ENCODE measurements around the gene C6orf132. TPM values are rescaled to one million over a fixed set of nuclear protein-coding genes. Genes with fewer than 3 reads are reported as not detected.

C6orf132 gene
- total and polyA plus RNA-seq, 10 of the 15 experiments (the other 5 are each of a cell fraction or from before 2014, with no cell fraction given): 0.04 to 0.05 TPM; not detected in 8

DNA sequence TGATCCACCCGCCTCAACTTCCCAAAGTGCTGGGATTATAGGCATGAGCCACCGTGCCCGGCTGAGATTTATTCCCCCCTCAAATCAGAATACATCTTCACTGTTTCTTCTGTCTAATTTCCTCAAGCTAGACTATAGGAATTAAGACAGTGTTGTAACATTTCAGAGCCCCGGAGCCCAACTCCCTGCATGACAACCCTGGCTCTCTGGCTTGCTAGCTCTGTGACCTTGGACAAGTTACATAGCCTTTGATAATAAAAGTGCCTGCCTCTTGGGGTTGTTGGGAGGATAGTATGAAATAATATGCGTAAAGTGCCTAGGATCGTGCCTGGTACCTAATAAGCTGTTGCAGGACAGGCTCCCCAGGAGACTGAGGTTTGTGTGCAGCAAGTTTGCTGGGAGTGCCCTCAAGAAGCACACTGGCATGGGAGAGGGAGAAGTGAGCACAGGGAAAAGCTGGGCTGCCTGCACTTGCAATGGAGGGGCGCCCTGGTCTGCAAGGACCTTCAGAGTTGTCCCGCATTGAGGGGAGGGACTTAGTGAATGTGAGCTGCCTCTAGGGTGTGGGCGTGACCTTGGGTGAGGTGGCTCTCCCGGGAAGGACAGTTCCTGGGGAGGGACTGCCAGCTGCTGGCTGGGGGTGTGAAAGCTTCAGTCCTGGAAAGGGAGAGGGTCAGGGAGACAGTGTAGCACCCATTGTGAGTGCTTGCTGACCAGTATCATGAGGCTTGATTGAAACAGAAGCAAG is 48.7 kb downstream of the C6orf132 start:
- Histone ChIP-seq H3K27ac (ENCODE audit: control insufficient read depth, insufficient read depth) (no peak overlapping the region), H3K36me3 (ENCODE audit: control insufficient read depth in 2 of 2, insufficient read depth in 2 of 2, low read length in 1 of 2) (no peaks in the 10 kb centered on the region), H3K9ac (ENCODE audit: control insufficient read depth, insufficient read depth, low read length) (no peak overlapping the region), H3K79me2 (ENCODE audit: control insufficient read depth, insufficient read depth, low read length) (no peaks in the 10 kb centered on the region), H3K27me3 (replicated peaks in 1 of 2; ENCODE audit: control insufficient read depth in 2 of 2, insufficient read depth in 2 of 2, low read length in 1 of 2) (no peaks in the 10 kb centered on the region; a peak in 1 of 4 replicates), H3K9me3 (replicated peaks; ENCODE audit: control insufficient read depth, insufficient read depth, low read length) (no peaks in the 10 kb centered on the region), H4K20me1 (ENCODE audit: control insufficient read depth, insufficient read depth) (no peaks in the 10 kb centered on the region), H3K4me2 (ENCODE audit: control insufficient read depth, insufficient read depth) (no peak overlapping the region), H3K4me3 (no peak overlapping the region), H2AFZ (ENCODE audit: control insufficient read depth, low read depth, low read length) (no peak overlapping the region), H3K4me1 (ENCODE audit: control insufficient read depth, insufficient read depth, low read length) (no peaks in the 10 kb centered on the region)
- in situ Hi-C loops (cut with MboI) (no loop called here), intact Hi-C loops (cut with micrococcal nuclease; ENCODE audit: unreplicated experiment) (no loop called here)
- CTCF ChIA-PET: interaction anchor here (3.9 kb wide), 1 partner anchor 10 kb away, joined by 21 read pairs; no protein-coding TSS in a partner anchor
- 72% methylated on average over 10 of the region's 10 CpGs for WGBS (ENCODE audit: insufficient coverage, insufficient replicate concordance, low lambda C conversion rate, missing lambda C conversion rate)
- RAD21 ChIA-PET (ENCODE audit: unreplicated experiment): no interaction called here
- ATAC-seq: no peak
- SMC1A ChIA-PET (ENCODE audit: uncharacterized antibody, unreplicated experiment): interaction anchor here (0.7 to 1.7 kb wide), 2 partner anchors 8 to 11 kb away, joined by 3 to 5 read pairs; no protein-coding TSS in a partner anchor
- FAIRE-seq: no peak
- POLR2A ChIA-PET: no interaction called here
- no TSS peak for BruUV-seq (replicated peaks)
- DNase-seq (ENCODE audit: low read depth, low spot score): no peak
- TF ChIP-seq, protein P1, sequence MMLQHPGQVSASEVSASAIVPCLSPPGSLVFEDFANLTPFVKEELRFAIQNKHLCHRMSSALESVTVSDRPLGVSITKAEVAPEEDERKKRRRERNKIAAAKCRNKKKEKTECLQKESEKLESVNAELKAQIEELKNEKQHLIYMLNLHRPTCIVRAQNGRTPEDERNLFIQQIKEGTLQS (IDR thresholded peaks at IDR 0.05; ENCODE audit: borderline replicate concordance, extremely low read depth, low read depth, low read length): no peak
- no peak for TF ChIP-seq BRCA1 (IDR thresholded peaks at IDR 0.05; ENCODE audit: low read depth, low read length)
- TF ChIP-seq STAT1 (conservative IDR thresholded peaks at IDR 0.05): no peak
- TF ChIP-seq RAD51 (IDR thresholded peaks at IDR 0.05): no peak
- no peak for TF ChIP-seq PAX8 (IDR thresholded peaks at IDR 0.05)
- TF ChIP-seq FOS (IDR thresholded peaks at IDR 0.05; ENCODE audit: borderline replicate concordance, extremely low read depth, insufficient read length): no peak

DNA sequence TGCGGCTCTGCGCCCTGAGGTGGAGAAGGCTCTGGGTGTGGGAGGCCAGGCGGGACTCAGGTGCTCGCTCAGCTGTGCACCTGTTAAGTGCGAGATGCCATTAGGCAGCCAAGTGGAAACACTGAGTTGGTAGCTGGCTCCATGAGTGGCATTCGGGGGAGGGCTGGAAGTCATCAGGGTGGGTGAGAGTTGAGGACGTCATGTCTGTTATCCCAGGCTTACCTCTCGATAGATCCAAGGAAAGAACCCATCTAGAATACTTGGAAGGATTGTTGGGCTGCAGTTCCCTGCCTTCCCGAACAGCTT is 50.7 kb downstream of the C6orf132 start:
- H3K4me3 ChIP-seq: no peak overlapping the region
- ChIA-PET CTCF (interaction anchor here (0.7 to 3.9 kb wide), 3 partner anchors 10 to 77 kb away, joined by 3 to 21 read pairs (median 4); no protein-coding TSS in a partner anchor), SMC1A (ENCODE audit: uncharacterized antibody, unreplicated experiment) (interaction anchor here (1.4 kb wide), 1 partner anchor 36 kb away, joined by 4 read pairs; no protein-coding TSS in a partner anchor), POLR2A (no interaction called here), RAD21 (ENCODE audit: unreplicated experiment) (no interaction called here)
- H3K9ac ChIP-seq (ENCODE audit: control insufficient read depth, insufficient read depth, low read length): no peak overlapping the region
- H3K4me1 ChIP-seq (ENCODE audit: control insufficient read depth, insufficient read depth, low read length): no peaks in the 10 kb centered on the region
- no peaks in the 10 kb centered on the region for H3K79me2 ChIP-seq (ENCODE audit: control insufficient read depth, insufficient read depth, low read length)
- DNase-seq (ENCODE audit: low read depth, low spot score) (no peak), ATAC-seq (no peak), FAIRE-seq (no peak)
- no peak overlapping the region for H3K27ac ChIP-seq (ENCODE audit: control insufficient read depth, insufficient read depth)
- intact Hi-C loops (cut with micrococcal nuclease; ENCODE audit: unreplicated experiment): no loop called here
- H4K20me1 ChIP-seq (ENCODE audit: control insufficient read depth, insufficient read depth): no peaks in the 10 kb centered on the region
- no TSS peak for BruUV-seq (replicated peaks)
- H3K9me3 ChIP-seq (replicated peaks; ENCODE audit: control insufficient read depth, insufficient read depth, low read length): no peaks in the 10 kb centered on the region
- no peak overlapping the region for H3K4me2 ChIP-seq (ENCODE audit: control insufficient read depth, insufficient read depth)
- 55% methylated on average over 9 of the region's 9 CpGs for WGBS (ENCODE audit: insufficient coverage, insufficient replicate concordance, low lambda C conversion rate, missing lambda C conversion rate)
- no peaks in the 10 kb centered on the region; a peak in 1 of 4 replicates for H3K27me3 ChIP-seq (replicated peaks in 1 of 2; ENCODE audit: control insufficient read depth in 2 of 2, insufficient read depth in 2 of 2, low read length in 1 of 2)
- no peak overlapping the region for H2AFZ ChIP-seq (ENCODE audit: control insufficient read depth, low read depth, low read length)
- in situ Hi-C loops (cut with MboI): no loop called here
- no peaks in the 10 kb centered on the region for H3K36me3 ChIP-seq (ENCODE audit: control insufficient read depth in 2 of 2, insufficient read depth in 2 of 2, low read length in 1 of 2)
- TF ChIP-seq ASH2L (IDR thresholded peaks at IDR 0.05; ENCODE audit: borderline replicate concordance, low read depth) (no peak), CHD1 (IDR thresholded peaks at IDR 0.05; ENCODE audit: low read depth, low read length) (no peak), NRF1 (conservative IDR thresholded peaks at IDR 0.05; ENCODE audit: low read depth, low read length) (no peak), MXI1 (IDR thresholded peaks at IDR 0.05; ENCODE audit: low read depth, low read length) (no peak), RB1 (IDR thresholded peaks at IDR 0.05; ENCODE audit: borderline replicate concordance) (no peak), MTA2 (IDR thresholded peaks at IDR 0.05; ENCODE audit: low read depth) (no peak), RAD21 (IDR thresholded peaks at IDR 0.05; ENCODE audit: insufficient read depth, low read depth, low read length) (no peak), CBX3 (IDR thresholded peaks at IDR 0.05; ENCODE audit: borderline replicate concordance, low read depth) (no peak)
- TF ChIP-seq, protein P2, sequence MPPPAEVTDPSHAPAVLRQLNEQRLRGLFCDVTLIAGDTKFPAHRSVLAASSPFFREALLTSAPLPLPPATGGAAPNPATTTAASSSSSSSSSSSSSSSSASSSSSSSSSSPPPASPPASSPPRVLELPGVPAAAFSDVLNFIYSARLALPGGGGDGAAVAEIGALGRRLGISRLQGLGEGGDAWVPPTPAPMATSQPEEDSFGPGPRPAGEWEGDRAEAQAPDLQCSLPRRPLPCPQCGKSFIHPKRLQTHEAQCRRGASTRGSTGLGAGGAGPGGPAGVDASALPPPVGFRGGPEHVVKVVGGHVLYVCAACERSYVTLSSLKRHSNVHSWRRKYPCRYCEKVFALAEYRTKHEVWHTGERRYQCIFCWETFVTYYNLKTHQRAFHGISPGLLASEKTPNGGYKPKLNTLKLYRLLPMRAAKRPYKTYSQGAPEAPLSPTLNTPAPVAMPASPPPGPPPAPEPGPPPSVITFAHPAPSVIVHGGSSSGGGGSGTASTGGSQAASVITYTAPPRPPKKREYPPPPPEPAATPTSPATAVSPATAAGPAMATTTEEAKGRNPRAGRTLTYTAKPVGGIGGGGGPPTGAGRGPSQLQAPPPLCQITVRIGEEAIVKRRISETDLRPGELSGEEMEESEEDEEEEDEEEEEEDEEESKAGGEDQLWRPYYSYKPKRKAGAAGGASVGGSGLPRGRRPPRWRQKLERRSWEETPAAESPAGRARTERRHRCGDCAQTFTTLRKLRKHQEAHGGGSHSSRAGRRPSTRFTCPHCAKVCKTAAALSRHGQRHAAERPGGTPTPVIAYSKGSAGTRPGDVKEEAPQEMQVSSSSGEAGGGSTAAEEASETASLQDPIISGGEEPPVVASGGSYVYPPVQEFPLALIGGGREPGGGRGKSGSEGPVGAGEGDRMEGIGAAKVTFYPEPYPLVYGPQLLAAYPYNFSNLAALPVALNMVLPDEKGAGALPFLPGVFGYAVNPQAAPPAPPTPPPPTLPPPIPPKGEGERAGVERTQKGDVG (CRISPR knock-in tag; IDR thresholded peaks at IDR 0.05): no peak

Data from GM12878 (cell line).